Fibroblast of the aortic adventitia (primary cell): ENCODE results near the gene GRPEL2. TPM values are rescaled to one million over a fixed set of nuclear protein-coding genes. Genes with fewer than 3 reads are reported as not detected.
A peak's percentile ranks its signal among the peaks of the same experiment; 100 is the strongest.

Experiments
- DNase-seq: peaks from one replicate; pipeline ENCODE4 v3.0.0-alpha.2; 2010; ENCODE audit warnings: low read depth
- H3K4me3 ChIP-seq: 2 replicates; pipeline ENCODE4 v1.5.1; 2011; ENCODE audit warnings: low read depth, mild to moderate bottlenecking, control low read depth, low read length, moderate library complexity
- CTCF ChIP-seq: IDR thresholded peaks from 2 replicates; pipeline ENCODE4 v1.5.1; 2011; ENCODE audit warnings: mild to moderate bottlenecking, low read length, control low read depth, inconsistent platforms; ENCODE audit not compliant: insufficient read depth
- total RNA-seq: library from RNA; depleted of rRNA; stranded (reverse); fragments of >200 nt; gene quantifications from 2 replicates; pipeline ENCODE4 v1.2.3, GENCODE V29; 2012; ENCODE audit warnings: low replicate concordance

The GRPEL2 gene
- total RNA-seq, 1 donor, result 37.0 TPM

DNA sequence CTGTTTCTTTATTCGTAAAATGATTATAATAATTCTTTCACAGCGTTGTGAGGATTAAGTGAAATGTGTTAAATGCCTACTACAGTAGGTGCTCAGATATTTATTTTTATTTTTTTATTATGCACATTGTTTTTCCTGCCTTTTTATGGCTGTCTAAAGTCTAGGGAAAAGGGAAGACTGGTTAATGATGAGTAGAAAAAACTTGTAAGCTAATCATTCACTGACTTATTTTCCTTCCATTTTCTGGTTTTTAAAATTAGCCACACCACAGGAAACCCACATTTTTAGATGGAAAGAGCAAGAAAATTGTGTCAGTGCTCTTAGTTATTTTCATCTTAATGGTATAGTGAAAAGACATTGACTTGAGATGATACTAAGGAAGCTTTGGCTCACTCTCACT is 8.6 kb downstream of the GRPEL2 start:
- no peak for DNase-seq
- no peak for TF ChIP-seq CTCF
- no peak overlapping the region for H3K4me3 ChIP-seq

DNA sequence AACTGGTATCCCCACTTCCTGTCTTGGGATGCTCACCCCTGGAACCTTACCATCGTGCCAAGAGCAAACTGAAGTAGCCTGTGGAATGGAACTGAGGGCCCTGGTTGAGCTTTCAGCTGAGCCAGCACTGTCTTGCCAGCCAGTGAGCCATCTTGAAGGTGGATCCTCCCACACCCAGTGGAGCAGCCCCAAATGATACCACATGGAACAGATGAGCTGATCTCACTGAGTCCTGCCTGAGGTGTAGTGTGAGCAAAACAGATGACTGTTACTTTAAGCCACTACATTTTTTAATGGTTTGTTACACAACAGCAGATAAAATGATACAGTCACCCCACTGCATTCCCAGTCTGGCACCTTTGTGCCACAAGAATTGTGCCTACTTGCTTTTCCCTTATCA is 10.4 kb downstream of the GRPEL2 start:
- no peak overlapping the region for H3K4me3 ChIP-seq
- DNase-seq, result no peak
- no peak for TF ChIP-seq CTCF

GRCh38 chr5:149356391-149356790 is 11.1 kb downstream of the GRPEL2 start:
- H3K4me3 ChIP-seq, result no peak overlapping the region
- no peak for DNase-seq
- no peak for TF ChIP-seq CTCF

GRCh38 chr5:149357370-149358293 is 12.3 kb downstream of the GRPEL2 start, which contains the start of gene PCYOX1L:
PCYOX1L (plus strand) TSS chr5:149358046; CDS start chr5:149358069, 23 bp downstream.
- DNase-seq, result peak; percentile 91
- H3K4me3 ChIP-seq, result peak within 1 kb of the TSS; percentile 83
- TF ChIP-seq CTCF, result no peak

DNA sequence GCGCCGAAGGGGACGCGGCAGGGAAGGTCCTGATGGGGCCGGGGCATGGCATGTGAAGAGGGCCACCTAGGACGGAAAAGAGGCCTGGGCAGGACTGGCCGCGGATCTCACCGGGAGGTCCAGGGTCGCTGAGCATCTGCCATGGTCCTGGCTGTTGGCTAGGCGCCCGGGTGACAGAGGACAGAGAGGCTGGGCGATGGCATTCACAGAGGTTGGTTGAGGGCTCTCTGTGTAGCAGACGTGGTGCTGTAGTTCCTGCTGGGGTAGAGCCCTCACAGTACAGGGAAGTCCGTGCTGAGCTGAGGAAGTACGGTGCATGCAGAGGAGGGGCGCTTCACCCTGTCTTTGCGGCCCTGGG is 13.0 kb downstream of the GRPEL2 start:
- DNase-seq, result no peak
- H3K4me3 ChIP-seq, result peak overlapping the region; percentile 83
- TF ChIP-seq CTCF, result no peak

DNA sequence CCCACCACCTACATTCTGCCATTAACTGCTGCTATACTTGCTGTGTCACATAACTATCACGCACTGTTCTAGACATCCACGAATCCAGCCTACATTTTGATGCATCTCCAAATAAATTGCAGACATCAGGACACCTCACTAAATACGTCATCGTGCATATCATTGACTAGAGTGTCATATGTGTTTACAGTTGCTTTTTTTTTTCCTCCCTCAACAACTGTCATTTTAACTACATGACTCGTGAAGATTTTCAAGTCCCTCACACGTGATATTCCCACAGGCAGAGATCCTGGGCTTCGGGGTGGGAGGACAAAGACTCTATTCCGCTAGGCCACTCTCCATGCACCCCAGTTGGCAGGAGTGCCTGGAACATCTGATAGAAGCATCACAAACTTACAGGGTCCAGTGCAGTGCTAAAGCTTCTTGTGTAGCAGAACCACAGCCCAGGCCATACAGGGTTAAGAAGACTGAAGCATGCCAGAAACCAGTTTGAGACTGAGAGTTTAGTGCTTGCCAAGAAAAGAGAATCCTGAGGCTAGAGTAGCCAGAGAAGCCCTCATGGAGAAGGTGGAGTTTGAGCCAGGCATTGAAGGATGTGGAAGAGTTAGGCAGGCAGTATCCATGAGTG is 13.7 kb downstream of the GRPEL2 start:
- H3K4me3 ChIP-seq, result no peak overlapping the region
- no peak for TF ChIP-seq CTCF
- DNase-seq, result no peak
